ENCODE measurements around the gene OSBPL6. TPM values are rescaled to one million over a fixed set of nuclear protein-coding genes. Genes with fewer than 3 reads are reported as not detected.
"Not testable (repeated sequence)": the region's sequence is repeated elsewhere in the genome, so short reads cannot be mapped to it uniquely, and the experiment has no call there.

Gene OSBPL6
- total RNA-seq, 2 donors from 2014 or later: 0.95 to 4.6 TPM

- Histone ChIP-seq H3K27ac (no peak overlapping the region), H3K4me1 (ENCODE audit: control insufficient read depth in 1 of 2, low read depth in 2 of 2) (no peaks in the 10 kb centered on the region), H3K4me3 (no peak overlapping the region), H3K27me3 (replicated peaks; ENCODE audit: insufficient read depth) (no peaks in the 10 kb centered on the region), H3K36me3 (no peaks in the 10 kb centered on the region), H3K9me3 (no peaks in the 10 kb centered on the region)
- no peak for DNase-seq (ENCODE audit: low spot score)
- no peak for TF ChIP-seq CTCF (IDR thresholded peaks at IDR 0.05)
- no peak for ATAC-seq (ENCODE audit: insufficient number of reproducible peaks, low FRiP score, low read depth)
Observed at GRCh38 chr2:178333851-178334250, 139.5 kb downstream of the OSBPL6 start.

GRCh38 chr2:178335230-178335629, 140.9 kb downstream of the OSBPL6 start:
- no peak for TF ChIP-seq CTCF (IDR thresholded peaks at IDR 0.05)
- Histone ChIP-seq H3K36me3 (no peaks in the 10 kb centered on the region), H3K4me3 (no peak overlapping the region), H3K27me3 (replicated peaks; ENCODE audit: insufficient read depth) (no peaks in the 10 kb centered on the region), H3K9me3 (no peaks in the 10 kb centered on the region), H3K4me1 (ENCODE audit: control insufficient read depth in 1 of 2, low read depth in 2 of 2) (no peaks in the 10 kb centered on the region), H3K27ac (no peak overlapping the region)
- ATAC-seq (ENCODE audit: insufficient number of reproducible peaks, low FRiP score, low read depth) (no peak), DNase-seq (ENCODE audit: low spot score) (no peak)

GRCh38 chr2:178344121-178344520, 149.8 kb downstream of the OSBPL6 start:
- no peak for TF ChIP-seq CTCF (IDR thresholded peaks at IDR 0.05)
- H3K27me3 ChIP-seq (replicated peaks; ENCODE audit: insufficient read depth): no peaks in the 10 kb centered on the region
- no peak overlapping the region for H3K27ac ChIP-seq
- no peaks in the 10 kb centered on the region for H3K9me3 ChIP-seq
- no peak for ATAC-seq (ENCODE audit: insufficient number of reproducible peaks, low FRiP score, low read depth)
- no peak for DNase-seq (ENCODE audit: low spot score)
- H3K36me3 ChIP-seq: no peaks in the 10 kb centered on the region
- H3K4me1 ChIP-seq (ENCODE audit: control insufficient read depth in 1 of 2, low read depth in 2 of 2): no peaks in the 10 kb centered on the region
- no peak overlapping the region for H3K4me3 ChIP-seq

- Histone ChIP-seq H3K27ac (no peak overlapping the region), H3K9me3 (no peaks in the 10 kb centered on the region), H3K4me3 (no peak overlapping the region), H3K36me3 (peaks cover 4% of the 10 kb centered on the region), H3K27me3 (replicated peaks; ENCODE audit: insufficient read depth) (no peaks in the 10 kb centered on the region), H3K4me1 (ENCODE audit: control insufficient read depth in 1 of 2, low read depth in 2 of 2) (no peaks in the 10 kb centered on the region)
- ATAC-seq (ENCODE audit: insufficient number of reproducible peaks, low FRiP score, low read depth) (no peak), DNase-seq (ENCODE audit: low spot score) (no peak)
- TF ChIP-seq CTCF (IDR thresholded peaks at IDR 0.05): no peak
Observed at GRCh38 chr2:178345951-178346350, 151.6 kb downstream of the OSBPL6 start.

GRCh38 chr2:178350051-178350450, 155.7 kb downstream of the OSBPL6 start:
- Histone ChIP-seq H3K9me3 (no peaks in the 10 kb centered on the region), H3K27me3 (replicated peaks; ENCODE audit: insufficient read depth) (no peaks in the 10 kb centered on the region), H3K27ac (no peak overlapping the region), H3K4me3 (no peak overlapping the region), H3K36me3 (peaks cover 4% of the 10 kb centered on the region), H3K4me1 (ENCODE audit: control insufficient read depth in 1 of 2, low read depth in 2 of 2) (no peaks in the 10 kb centered on the region)
- ATAC-seq (ENCODE audit: insufficient number of reproducible peaks, low FRiP score, low read depth): no peak
- DNase-seq (ENCODE audit: low spot score): no peak
- no peak for TF ChIP-seq CTCF (IDR thresholded peaks at IDR 0.05)

- ATAC-seq (ENCODE audit: insufficient number of reproducible peaks, low FRiP score, low read depth); H3K27ac ChIP-seq; H3K9me3 ChIP-seq; DNase-seq (ENCODE audit: low spot score); H3K4me1 ChIP-seq (ENCODE audit: control insufficient read depth in 1 of 2, low read depth in 2 of 2); H3K36me3 ChIP-seq; H3K4me3 ChIP-seq; H3K27me3 ChIP-seq (replicated peaks; ENCODE audit: insufficient read depth): not testable (repeated sequence)
Observed at GRCh38 chr2:178357704-178358103, 163.4 kb downstream of the OSBPL6 start.

Data from thoracic aorta (tissue), 2 donors.